Left lung (tissue), 10 donors: ENCODE data around the gene ARPC5L. TPM values are rescaled to one million over a fixed set of nuclear protein-coding genes. Genes with fewer than 3 reads are reported as not detected.

Experiments used
- ATAC-seq: fragments of 200-7000 bp; cut with Tn5 transposase; one replicate; pipeline ENCODE4 v1.9.1; 2020; ENCODE audit warnings: moderate library complexity
- DNase-seq, 4 donors: peaks; one replicate each; pipeline ENCODE4 v3.0.0-alpha.2; 2013 to 2020
- H3K27ac ChIP-seq, 2 donors: fragments of 200-600 bp; sonication (generic) in 1 of 2; one replicate each; pipeline versions ENCODE4 v1.5.0 to v1.8.0; 2020 to 2021
- H3K27me3 ChIP-seq, 2 donors: fragments of 200-600 bp; sonication (generic) in 1 of 2; one replicate each; pipeline versions ENCODE4 v1.5.0 to v1.8.0; 2020 to 2021
- H3K36me3 ChIP-seq, 2 donors: fragments of 200-600 bp; sonication (generic) in 1 of 2; one replicate each; pipeline versions ENCODE4 v1.5.0 to v1.8.0; 2020 to 2021
- H3K4me1 ChIP-seq, 2 donors: fragments of 200-600 bp; one replicate each; pipeline ENCODE4 v1.8.0; 2021
- H3K4me3 ChIP-seq, 2 donors: fragments of 200-600 bp; sonication (generic) in 1 of 2; one replicate each; pipeline versions ENCODE4 v1.5.0 to v1.8.0; 2020 to 2021; ENCODE audit warnings: mild to moderate bottlenecking in 1 of 2
- H3K9me3 ChIP-seq, 2 donors: fragments of 200-600 bp; sonication (generic) in 1 of 2; one replicate each; pipeline versions ENCODE4 v1.5.0 to v1.8.0; 2020 to 2021
- intact Hi-C, 2 donors: fragments of 100-400 bp; cut with DNase I; formaldehyde crosslinking; loops; one replicate each; pipeline versions ENCODE4 v1.11.2 to v1.14.2; 2022
- polyA plus RNA-seq, 6 donors: library from polyadenylated mRNA; unstranded; fragments of 120-200 nt; gene quantifications; one replicate each; pipeline ENCODE4 v1.2.1, GENCODE V29; 2013; ENCODE audit not compliant: insufficient read length in 6 of 6
- total RNA-seq, 2 donors: library from RNA; stranded (reverse); fragmentation: NEBNext Ultra II Directional; extraction: Animal tissue kit (Norgen Biotek cat#: 25700); gene quantifications; one replicate each; pipeline ENCODE4 v1.2.1, GENCODE V29; 2021
- TF ChIP-seq, protein P1 (sequence below), 2 donors: fragments of 200-600 bp; sonication (generic) in 1 of 2; IDR thresholded peaks; one replicate each; pipeline versions ENCODE4 v1.5.0 to v1.8.0; 2021; ENCODE audit warnings: antibody characterized with exemption in 2 of 2
- donor health status: DM: no; HTN: yes; CAD: no.
- donor health status: DM: no; HTN: no; CAD: no.

The ARPC5L gene
- total and polyA plus RNA-seq, 8 donors = 30.8 to 53.6 (median 36.5) TPM

DNA sequence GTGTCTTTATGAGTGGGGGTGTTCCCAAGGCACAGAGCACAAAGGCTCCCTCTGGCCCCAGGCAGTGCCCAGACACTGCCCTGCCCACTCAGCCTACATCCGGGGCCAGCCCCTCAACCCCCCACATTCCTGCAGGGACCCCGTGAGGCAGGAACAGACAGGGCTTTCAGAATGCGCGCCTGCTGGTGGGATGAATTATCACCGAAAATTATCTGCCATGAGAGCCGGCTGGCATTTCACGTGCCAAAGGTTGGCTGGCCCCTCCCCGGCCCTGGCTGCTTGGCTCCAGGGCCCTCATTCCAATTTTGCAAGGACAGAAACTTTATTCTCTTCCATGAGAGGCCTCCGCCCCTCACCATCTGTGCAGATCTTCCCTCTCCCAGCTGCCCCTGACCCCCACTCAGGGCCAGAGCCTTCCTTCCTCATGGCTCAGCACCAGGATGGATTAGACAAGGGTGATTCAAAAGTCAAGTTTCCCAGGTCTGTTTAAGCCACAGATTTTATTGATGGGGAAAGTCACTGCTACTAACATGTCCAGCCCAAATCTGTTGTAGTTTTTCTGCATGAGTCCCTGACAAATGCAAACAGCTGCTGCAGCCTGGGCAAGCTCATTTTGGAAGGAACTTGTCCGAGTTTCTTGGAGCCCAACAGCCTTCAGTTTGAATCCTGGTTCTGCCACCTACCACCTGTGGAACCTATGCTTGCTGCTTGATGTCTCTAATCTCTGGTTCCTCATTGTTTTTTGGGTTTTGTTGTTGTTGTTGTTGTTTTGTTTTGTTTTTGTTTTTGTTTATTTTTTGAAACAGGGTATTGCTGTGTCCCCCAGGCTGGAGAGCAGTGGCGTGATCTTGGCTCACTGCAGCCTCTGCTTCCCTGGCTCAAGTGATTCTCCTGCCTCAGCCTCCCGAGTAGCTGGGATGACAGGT lies 41.0 kb upstream of the ARPC5L start:
- Histone ChIP-seq H3K4me3 (no peak overlapping the region), H3K36me3 (no peaks in the 10 kb centered on the region), H3K4me1 (no peaks in the 10 kb centered on the region), H3K9me3 (no peaks in the 10 kb centered on the region), H3K27ac (no peak overlapping the region), H3K27me3 (no peaks in the 10 kb centered on the region)
- TF ChIP-seq, protein P1, sequence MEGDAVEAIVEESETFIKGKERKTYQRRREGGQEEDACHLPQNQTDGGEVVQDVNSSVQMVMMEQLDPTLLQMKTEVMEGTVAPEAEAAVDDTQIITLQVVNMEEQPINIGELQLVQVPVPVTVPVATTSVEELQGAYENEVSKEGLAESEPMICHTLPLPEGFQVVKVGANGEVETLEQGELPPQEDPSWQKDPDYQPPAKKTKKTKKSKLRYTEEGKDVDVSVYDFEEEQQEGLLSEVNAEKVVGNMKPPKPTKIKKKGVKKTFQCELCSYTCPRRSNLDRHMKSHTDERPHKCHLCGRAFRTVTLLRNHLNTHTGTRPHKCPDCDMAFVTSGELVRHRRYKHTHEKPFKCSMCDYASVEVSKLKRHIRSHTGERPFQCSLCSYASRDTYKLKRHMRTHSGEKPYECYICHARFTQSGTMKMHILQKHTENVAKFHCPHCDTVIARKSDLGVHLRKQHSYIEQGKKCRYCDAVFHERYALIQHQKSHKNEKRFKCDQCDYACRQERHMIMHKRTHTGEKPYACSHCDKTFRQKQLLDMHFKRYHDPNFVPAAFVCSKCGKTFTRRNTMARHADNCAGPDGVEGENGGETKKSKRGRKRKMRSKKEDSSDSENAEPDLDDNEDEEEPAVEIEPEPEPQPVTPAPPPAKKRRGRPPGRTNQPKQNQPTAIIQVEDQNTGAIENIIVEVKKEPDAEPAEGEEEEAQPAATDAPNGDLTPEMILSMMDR (IDR thresholded peaks at IDR 0.05) = no peak
- ATAC-seq (no peak), DNase-seq (peak in 1 of 4 donors; percentile 45)
- intact Hi-C loops = no loop called here

GRCh38 chr9:124828489-124829333 lies 33.2 kb upstream of the ARPC5L start:
- Histone ChIP-seq H3K4me3 (no peak overlapping the region), H3K4me1 (peaks cover 0 to 16% of the 10 kb centered on the region in 2 donors), H3K27ac (no peak overlapping the region), H3K36me3 (no peaks in the 10 kb centered on the region), H3K27me3 (no peaks in the 10 kb centered on the region), H3K9me3 (no peaks in the 10 kb centered on the region)
- DNase-seq = no peak
- ATAC-seq = no peak
- intact Hi-C loops = no loop called here
- TF ChIP-seq, protein P1 (IDR thresholded peaks at IDR 0.05) = no peak

GRCh38 chr9:124829334-124829669 lies 32.6 kb upstream of the ARPC5L start:
- intact Hi-C loops = no loop called here
- no peak overlapping the region for H3K4me3 ChIP-seq
- H3K27ac ChIP-seq = no peak overlapping the region
- TF ChIP-seq, protein P1 (IDR thresholded peaks at IDR 0.05) = no peak
- ATAC-seq = no peak
- no peaks in the 10 kb centered on the region for H3K36me3 ChIP-seq
- H3K9me3 ChIP-seq = no peaks in the 10 kb centered on the region
- H3K27me3 ChIP-seq = no peaks in the 10 kb centered on the region
- peaks cover 0 to 16% of the 10 kb centered on the region in 2 donors for H3K4me1 ChIP-seq
- no peak for DNase-seq

- no peak for DNase-seq
- H3K4me1 ChIP-seq = peaks cover 4 to 26% of the 10 kb centered on the region in 2 donors
- H3K4me3 ChIP-seq = no peak overlapping the region
- H3K9me3 ChIP-seq = no peaks in the 10 kb centered on the region
- no peaks in the 10 kb centered on the region for H3K36me3 ChIP-seq
- no peak for ATAC-seq
- no peaks in the 10 kb centered on the region for H3K27me3 ChIP-seq
- TF ChIP-seq, protein P1 (IDR thresholded peaks at IDR 0.05) = no peak
- intact Hi-C loops = no loop called here
- no peak overlapping the region for H3K27ac ChIP-seq
Measured at GRCh38 chr9:124830593-124830992, 31.3 kb upstream of the ARPC5L start.
